GM19043 (cell line): ENCODE measurements around the gene PPP1R9B.

Experiments
- ATAC-seq: cut with Tn5 transposase; IDR thresholded peaks from one replicate; pipeline ENCODE4 v1.9.1; 2021; ENCODE audit warnings: low read depth; ENCODE audit not compliant: unreplicated experiment

The PPP1R9B gene

DNA sequence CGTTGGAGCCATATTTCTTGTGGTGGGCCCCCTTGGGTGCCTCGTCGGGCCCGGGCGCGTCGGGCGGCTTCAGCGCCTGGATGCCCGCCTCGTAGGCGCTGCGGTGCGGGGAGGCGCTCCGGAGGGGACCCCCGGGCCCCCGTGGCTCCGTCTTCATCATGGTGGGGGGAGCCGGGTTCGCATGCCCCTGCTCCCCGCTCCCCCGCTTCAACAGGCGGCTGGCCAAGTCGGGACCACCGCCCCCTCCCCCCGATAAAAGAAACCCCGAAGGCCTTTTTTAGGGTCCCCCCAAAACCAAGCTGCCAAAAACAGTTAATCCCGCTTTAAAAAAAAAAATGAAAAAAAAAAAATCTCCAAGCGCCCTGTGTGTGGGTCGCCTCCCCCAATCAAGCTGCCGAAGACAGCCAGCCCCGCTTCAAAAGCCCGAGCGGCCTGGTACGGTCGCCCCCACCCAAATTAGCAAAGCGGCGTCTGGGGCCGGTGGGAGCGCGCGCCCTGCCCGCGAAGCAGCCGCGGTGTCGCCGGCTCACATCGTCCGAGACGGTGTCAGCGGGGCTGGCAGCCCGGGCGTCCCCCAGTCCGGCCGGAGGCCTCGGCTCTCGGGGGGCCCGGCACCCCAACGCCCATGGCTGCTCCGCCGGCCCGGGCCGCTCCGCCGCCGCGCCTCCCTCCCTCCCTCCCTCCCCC, at the start of gene PPP1R9B:
Gene PPP1R9B, minus strand, starts transcription at position 324 of the 687 bp plus-strand sequence. Its CDS starts 164 bp downstream, at position 160.
- no peak for ATAC-seq

DNA sequence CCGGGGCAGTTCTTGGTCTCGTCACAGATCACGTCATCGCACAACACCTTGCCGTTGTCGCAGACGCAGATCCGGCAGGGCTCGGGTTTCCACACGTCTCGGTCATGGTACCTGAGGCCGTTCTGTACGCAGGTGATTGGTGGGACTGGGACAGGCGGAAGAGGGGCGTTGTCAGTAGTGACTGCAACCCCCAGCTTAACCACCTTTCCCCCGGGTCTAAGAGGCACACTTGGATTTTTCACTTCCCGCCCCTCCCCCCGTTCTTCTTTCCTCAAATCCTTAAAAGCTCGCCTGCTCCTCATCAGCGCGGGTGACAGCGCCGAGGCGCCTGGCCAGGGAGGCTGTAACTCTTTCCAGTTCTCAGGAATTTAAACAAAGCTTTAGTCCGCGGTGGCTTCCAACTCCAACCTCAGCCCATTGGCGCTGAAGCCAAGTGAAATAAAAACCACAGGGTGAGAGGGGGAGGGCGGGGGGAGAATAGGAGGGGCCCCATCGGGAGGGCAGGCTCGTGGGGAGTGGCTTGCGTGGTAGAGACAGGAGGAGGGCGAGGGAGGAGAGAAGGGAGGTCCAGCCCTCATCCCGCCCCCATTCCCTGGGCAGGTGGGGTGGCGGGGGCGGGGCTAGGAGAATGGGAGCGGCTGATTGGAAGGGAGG, 49.5 kb upstream of the PPP1R9B start:
- ATAC-seq = no peak

DNA sequence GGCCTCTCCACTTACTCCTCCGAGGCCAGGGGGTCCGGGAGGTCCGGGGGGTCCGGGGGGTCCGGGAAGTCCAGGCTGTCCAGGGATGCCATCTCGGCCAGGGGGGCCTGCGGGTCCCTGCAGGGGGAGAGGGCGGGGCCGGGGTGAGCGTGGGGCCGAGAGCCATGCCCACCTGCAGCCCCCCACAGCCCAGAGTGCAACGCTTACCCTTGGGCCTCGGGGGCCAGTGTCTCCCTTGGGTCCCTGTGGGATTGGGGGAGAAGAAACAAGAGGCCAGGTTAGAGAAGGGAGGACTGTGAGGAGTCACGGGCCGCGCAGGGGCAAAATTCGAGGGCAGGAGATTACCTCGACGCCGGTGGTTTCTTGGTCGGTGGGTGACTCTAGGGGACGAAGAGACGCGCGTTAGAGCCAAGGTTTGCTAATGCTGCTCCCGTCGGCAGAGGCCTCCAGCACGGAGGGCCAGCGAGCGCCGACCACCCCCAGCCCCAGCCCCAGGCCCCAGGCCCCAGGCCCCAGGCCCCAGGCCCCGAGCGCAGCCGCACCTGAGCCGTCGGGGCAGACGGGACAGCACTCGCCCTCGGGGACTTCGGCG, 48.8 kb upstream of the PPP1R9B start:
- ATAC-seq = no peak

GRCh38 chr17:50198026-50198669, 47.7 kb upstream of the PPP1R9B start:
- no peak for ATAC-seq

DNA sequence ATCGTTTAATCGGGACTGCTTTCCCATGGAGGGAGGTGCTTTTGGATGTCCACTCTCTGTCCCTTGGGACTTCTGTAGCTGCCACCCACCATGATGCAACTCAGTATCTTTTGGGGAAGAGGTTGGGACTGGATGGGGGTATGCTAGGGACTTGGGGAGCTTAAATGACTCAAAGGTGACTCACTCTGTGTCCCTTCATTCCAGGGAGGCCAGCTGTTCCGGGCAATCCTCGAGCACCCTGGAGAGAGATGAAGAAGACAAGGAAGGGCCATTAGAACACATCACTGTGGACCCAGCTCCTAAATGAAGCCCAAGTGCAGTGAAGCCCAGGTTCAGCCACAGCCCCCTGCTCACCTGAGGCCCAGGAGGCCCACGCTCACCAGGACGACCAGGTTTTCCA, 46.3 kb upstream of the PPP1R9B start:
- ATAC-seq = no peak

- no peak for ATAC-seq
Measured at GRCh38 chr17:50196036-50196435, 45.6 kb upstream of the PPP1R9B start.

DNA sequence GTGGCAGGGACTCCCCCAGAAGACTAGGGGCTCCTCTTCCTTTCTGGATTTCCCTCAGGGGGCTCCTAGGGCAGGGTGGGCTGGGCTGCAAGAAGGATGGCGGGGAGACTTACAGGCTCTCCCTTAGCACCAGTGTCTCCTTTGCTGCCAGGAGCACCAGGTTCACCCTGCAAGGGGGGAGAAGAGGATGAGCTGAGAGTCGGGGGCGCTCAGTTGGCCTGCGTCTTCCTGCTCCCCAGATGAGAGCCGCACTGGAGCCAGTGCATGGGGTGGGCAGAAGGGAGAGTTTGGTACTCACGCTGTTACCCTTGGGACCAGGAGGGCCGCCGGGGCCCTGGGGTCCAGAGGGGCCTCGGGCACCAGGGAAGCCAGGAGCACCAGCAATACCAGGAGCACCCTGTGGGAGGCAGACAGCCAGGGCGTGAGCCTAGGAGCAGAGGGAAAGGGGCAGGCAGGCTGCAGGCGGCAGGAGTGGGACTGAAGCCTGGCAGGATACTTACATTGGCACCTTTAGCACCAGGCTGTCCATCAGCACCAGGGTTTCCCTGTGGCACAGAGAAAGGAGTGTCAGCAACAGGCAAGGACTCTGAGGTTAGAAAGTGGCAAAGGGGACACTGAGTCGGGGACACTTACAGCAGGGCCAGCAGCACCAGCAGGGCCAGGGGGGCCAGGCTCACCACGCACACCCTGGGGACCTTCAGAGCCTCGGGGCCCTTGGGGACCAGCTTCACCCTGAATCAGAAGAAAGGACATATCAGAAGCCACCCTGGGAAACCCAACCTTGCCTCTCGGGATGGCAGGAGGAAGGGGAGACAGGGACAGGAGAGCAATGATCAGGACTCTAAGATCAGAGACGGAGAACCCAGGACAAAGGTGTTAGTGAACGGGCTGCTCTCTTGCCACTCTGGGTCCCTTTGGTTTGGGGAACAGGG, 44.7 kb upstream of the PPP1R9B start:
- ATAC-seq = no peak

DNA sequence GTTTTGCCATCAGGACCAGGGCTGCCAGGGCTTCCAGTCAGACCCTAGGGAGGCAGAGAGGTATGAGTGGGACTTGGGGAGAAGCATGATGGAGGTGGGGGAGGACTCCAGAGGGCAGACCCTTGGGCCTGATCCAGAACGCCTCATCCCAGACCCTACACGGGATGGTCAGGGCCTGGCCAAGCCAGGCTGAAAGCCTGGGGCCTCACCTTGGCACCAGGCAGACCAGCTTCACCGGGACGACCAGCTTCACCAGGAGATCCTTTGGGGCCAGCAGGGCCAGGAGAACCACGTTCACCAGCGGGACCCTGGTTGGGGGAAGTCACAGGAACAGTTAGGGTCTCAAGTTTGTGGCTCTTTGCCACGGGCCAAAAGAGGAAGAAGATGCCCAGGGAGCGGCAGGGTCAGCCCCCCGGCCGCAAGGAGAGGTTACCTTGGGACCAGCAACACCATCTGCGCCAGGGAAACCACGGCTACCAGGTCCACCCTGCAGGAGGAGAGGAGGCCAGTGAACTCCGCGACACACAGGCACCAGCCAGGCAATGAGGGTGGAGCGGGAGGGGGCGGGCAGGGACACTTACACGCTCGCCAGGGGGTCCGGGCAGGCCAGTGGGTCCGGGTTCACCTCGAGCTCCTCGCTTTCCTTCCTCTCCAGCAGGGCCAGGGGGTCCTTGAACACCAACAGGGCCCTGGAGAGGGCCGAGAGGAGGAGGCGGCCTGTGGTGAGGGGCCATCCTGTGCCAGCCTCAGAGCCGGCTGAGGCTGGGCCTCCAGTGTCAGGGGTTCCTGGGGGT, 43.9 kb upstream of the PPP1R9B start:
- no peak for ATAC-seq

DNA sequence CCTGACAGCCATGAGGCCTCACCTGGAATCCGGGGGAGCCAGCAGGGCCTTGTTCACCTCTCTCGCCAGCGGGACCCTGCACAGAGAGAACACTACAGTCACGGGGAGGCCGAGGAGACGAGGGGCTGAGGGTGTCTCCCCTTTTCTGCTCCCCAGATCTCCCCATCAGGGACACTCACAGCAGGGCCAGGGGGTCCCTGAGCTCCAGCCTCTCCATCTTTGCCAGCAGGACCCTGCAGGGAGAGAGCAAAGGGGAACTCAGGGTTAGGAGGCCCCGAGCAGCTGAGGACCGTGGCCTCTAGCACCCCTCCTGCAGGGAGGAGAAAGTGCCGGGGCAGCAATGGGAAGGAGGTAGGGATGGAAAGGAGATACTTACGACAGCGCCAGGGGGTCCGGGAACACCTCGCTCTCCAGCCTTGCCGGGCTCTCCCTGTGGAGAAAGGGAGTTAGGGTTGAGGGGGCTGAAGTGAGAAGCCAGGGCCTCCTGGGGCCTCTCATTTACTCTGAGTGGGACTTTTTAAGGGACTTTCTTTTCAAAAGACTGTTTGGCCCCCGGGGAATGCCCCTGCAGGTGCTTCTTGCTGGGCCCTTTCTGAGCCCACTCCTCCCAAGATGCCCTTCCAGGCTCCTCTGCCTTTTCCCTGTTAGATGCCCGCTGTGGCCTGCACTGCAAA, 42.3 kb upstream of the PPP1R9B start:
- no peak for ATAC-seq

DNA sequence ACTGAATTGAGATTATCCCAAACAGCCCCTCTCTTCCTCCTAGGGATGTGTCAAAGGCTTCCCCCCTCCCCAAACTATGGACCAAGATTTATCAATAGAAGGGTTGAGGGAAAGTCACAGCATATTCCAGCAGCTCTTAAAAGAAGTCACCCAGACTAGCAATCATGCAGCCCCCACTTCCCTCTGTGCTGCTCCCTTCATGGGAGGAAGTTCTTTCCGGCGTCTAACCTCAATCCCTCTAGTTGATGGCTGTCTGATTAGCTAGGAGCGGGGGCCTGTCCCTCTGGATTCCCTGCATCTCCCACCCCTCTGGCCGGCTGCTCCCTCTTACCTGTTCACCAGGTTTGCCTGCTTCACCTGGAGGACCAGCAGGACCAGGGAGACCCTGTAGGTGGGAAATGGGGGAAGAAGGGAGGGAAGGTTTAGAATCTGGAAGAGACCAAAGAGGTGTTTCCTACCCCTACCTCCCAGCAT, 41.7 kb upstream of the PPP1R9B start:
- ATAC-seq = no peak

DNA sequence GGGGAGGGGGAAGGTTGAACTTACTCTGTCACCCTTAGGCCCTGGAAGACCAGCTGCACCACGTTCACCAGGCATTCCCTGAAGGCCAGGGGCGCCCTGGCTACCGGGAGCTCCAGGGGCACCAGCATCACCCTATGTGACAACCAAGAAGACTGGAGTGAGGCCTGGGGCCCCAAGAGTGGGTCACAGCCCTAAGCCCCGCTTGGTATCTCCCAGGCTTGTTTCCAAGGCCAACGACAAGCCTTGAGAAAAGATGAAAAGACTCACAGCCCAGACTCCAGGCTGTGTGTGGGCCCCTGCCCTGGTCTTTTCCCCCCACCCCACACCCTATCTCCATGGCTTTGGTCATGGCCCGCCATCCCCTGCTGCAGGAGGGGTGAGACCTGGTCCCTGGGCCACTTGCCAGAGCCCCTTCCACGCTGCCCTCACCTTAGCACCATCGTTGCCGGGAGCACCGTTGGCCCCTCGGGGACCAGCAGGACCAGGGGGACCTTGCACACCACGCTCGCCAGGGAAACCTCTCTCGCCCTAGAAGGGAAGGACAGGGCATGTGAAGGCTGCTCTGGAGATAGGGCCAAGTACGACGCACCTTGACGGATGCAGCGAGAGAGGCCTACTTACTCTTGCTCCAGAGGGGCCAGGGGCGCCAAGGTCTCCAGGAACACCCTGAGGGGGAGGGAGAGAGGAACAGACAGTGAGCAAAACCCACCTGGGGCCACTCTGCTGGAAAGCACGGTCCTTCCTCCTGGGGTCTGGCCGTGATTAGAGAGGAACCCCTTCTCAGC, 41.1 kb upstream of the PPP1R9B start:
- no peak for ATAC-seq

DNA sequence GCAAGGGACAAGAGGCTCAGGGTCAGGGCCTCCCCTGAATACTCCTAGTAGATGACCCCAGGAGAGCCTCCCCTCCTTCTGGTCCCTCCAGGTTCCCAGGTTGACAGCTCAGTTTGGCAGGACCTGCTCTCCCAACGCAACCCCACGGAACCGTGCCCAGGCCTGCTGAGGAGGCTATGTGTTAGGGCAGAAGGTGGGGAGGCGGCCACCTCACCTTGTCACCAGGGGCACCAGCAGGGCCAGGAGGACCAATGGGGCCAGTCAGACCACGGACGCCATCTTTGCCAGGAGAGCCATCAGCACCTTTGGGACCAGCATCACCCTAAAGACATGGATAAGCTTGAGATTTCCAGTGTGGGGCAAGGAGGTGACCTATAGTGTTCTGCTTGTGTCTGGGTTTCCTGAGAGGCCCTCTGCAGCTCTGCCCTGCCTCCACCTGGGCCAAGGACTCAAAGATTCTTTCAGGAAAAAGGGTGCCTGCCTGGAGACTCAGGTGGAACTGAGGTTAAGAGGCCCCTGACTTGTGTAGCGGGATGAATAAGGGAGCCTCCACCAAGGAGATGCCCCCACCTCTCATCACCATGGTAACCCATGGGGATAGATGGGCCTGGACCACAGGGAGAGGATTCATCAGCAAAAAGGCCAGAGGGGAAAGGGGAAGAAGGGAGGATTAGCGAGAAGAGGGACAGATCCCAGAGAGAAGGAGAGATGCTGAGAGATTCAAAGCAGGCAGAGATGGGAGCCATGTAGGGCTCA, 40.3 kb upstream of the PPP1R9B start:
- no peak for ATAC-seq

DNA sequence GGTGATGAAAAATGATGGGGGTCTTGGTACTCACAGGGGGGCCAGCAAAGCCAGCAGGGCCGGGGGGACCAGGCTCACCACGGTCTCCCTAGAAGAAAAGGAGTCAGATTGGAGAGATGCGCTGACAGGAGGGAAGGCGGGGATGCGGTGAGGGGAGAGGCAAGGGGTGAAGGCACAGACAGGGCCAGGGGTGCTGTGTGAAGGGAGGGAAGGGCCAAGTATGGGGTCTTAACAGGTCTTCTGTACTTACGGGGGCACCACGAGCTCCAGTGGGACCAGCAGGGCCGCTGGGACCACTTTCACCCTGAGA, 39.8 kb upstream of the PPP1R9B start:
- no peak for ATAC-seq

DNA sequence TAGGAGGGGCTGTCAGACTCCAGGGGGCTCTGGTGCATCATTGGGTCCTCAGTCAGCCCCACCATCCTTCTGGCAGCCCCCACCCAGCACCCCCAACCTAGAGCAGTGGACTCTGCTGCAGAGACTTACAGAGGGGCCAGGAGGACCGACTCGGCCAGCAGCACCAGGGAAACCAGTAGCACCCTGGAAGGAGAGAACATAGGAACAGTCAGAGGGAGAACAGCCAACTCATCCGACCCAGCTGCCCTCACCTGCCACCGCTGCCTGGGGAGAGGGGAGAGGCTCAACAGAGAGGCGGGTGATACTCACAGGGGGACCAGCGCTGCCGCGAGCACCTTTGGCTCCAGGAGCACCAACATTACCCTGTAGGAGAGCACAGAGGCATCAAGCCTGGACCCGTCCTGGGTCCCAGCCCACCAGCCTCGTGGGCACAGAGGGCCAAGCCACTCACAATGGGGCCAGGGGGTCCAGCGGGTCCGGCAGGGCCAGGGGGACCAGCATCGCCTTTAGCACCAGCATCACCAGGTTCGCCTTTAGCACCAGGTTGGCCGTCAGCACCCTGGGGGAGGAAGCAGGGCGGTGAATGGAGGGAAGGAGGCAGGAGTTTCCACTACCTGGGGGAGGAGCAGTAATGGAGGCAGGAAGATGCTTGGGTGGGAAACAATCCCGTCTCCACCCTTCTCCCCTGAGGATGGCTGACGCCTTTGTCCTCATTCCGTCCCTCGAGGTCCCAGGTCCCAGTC, 39.2 kb upstream of the PPP1R9B start:
- no peak for ATAC-seq

DNA sequence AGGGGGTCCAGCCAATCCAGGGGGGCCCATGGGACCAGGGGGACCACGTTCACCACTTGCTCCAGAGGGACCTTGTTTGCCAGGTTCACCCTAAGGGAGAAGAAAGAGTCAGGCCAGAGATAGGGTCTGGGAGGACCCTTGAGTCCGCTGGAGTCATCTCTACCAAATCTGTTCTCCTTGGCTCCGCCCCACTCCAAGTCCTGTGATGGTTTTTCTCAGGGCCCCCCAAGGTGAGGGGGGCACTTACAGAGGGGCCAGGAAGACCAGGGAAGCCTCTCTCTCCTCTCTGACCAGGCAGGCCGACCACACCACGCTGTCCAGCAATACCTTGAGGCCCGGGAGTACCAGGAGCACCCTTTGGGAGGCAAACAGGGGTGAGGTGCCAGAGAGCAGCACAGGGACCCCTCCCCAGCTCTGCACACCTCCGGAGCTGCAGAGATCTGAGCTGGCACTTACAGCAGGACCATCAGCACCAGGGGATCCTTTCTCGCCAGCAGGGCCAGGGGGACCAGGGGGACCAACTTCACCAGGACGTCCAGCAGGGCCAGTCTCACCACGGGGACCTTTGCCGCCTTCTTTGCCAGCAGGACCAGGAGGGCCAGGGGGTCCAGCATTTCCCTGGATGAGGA, 38.6 kb upstream of the PPP1R9B start:
- ATAC-seq = no peak

GRCh38 chr17:50188531-50188920, 38.0 kb upstream of the PPP1R9B start:
- ATAC-seq = no peak
